GM13977 (cell line): Measurements from ENCODE around the gene ITPK1.

Experiments
- DNase-seq: peaks from one replicate; pipeline ENCODE4 v3.0.0; 2012; ENCODE audit warnings: low spot score
- in situ Hi-C: fragments of 300-500 bp; cut with MboI; formaldehyde crosslinking; loops from one replicate; pipeline ENCODE4 v1.12.0; 2022; ENCODE audit warnings: low sequenced_read_pairs, low pct_unique_long_range_greater_than_20kb, mixed read lengths, inconsistent platforms; ENCODE audit not compliant: unreplicated experiment
- TF ChIP-seq, protein P1 (sequence below): IDR thresholded peaks from 2 replicates; pipeline ENCODE4 v1.5.1; 2012; ENCODE audit warnings: mild to moderate bottlenecking, control low read depth; ENCODE audit not compliant: insufficient read depth; ENCODE audit errors: extremely low read depth, missing control alignments

The ITPK1 gene

DNA sequence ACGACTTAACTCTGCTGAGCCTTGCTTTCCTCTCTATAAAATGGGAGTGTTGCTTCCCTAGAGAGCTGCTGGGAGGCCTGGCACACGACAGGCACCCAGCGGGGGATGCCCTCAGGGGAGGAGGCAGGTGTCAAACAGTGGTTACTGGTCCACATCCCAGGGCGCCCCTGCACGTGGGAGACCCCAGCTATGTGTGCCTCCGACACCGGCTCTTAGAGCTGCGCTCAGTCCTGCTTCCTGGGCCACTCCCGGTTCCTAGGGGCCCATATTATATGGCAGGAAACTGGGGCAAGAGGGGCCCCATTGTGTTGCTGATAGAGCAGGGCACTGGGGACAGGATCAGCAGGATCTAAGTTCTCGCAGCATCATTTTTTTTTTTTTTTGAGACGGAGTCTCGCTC, 145.5 kb downstream of the ITPK1 start:
- TF ChIP-seq, protein P1, sequence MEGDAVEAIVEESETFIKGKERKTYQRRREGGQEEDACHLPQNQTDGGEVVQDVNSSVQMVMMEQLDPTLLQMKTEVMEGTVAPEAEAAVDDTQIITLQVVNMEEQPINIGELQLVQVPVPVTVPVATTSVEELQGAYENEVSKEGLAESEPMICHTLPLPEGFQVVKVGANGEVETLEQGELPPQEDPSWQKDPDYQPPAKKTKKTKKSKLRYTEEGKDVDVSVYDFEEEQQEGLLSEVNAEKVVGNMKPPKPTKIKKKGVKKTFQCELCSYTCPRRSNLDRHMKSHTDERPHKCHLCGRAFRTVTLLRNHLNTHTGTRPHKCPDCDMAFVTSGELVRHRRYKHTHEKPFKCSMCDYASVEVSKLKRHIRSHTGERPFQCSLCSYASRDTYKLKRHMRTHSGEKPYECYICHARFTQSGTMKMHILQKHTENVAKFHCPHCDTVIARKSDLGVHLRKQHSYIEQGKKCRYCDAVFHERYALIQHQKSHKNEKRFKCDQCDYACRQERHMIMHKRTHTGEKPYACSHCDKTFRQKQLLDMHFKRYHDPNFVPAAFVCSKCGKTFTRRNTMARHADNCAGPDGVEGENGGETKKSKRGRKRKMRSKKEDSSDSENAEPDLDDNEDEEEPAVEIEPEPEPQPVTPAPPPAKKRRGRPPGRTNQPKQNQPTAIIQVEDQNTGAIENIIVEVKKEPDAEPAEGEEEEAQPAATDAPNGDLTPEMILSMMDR = no peak
- in situ Hi-C loops = no loop called here
- no peak for DNase-seq

DNA sequence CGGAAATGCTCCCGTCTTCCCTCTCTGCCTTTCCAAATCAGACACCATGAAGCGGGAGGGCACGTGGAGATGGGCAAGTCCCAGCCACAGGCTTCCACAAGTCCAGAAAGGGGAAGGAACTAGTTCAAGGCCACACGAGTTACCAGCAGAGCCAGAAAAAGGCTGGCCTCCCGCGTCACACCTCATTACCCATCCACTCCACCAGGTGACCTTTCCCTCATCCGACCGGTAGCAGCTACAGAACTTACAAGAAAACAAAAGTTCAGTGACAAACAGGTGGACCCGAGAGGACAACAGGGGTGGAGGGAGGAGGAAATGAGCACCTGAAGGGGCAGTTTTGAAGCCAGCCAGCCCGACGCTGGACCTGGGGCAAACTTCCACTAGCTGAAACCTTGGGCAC, 145.9 kb downstream of the ITPK1 start:
- in situ Hi-C loops = no loop called here
- TF ChIP-seq, protein P1 = no peak
- DNase-seq = no peak

DNA sequence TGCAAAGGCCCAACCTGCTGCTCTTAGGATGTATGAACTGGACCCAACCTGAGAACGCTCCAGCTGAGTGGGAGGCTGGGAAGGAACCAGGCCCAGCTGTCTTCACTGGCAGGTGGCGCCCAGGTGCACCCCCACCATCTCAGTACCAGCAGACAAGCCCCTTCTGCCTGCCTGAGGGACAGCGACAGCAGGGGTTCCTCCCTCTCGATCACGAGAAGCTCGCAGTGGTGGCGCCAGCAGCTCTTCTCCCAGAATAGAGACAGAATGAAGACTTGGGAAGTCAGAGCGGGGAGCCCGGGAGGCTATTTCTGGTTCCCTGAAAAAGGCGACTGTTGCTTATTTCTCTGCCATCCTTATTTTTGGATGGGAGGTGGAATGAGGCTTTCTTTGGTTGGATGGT, 146.3 kb downstream of the ITPK1 start:
- TF ChIP-seq, protein P1 = no peak
- in situ Hi-C loops = no loop called here
- no peak for DNase-seq

DNA sequence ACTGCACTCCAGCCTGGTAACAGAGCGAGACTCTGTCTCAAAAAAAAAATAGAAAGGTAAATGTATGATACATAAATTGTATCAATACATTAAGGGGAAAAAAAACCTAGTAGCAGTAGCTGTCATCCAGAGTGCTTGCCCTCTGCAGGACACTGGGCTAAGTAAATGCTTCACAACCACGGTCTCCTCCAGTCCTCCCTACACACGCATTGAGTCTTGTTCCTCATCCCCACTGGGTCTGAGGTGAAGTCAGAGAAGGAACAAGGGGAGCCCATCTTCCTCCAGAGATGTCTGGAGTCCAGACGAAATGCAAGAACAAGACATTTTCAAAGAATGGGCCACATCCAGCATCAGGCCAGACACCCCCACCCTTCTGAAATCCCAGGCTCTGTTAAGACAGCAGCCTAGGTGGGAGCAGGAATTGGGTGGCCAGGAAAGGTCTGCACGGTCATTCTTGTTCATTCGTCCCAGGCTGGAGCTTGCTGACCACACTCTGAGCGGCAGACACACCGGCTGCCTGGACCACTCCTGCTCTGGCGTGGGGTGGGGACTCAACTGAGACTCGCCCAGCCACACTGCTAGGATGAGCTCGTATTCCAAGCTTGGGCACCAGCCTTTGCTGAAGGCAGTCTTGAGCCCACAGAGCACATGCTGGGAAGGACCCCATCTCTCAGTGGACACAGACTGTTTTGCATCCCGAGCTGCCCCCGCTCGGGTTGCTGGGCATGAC, 147.3 kb downstream of the ITPK1 start:
- no peak for DNase-seq
- in situ Hi-C loops = no loop called here
- TF ChIP-seq, protein P1 = no peak

DNA sequence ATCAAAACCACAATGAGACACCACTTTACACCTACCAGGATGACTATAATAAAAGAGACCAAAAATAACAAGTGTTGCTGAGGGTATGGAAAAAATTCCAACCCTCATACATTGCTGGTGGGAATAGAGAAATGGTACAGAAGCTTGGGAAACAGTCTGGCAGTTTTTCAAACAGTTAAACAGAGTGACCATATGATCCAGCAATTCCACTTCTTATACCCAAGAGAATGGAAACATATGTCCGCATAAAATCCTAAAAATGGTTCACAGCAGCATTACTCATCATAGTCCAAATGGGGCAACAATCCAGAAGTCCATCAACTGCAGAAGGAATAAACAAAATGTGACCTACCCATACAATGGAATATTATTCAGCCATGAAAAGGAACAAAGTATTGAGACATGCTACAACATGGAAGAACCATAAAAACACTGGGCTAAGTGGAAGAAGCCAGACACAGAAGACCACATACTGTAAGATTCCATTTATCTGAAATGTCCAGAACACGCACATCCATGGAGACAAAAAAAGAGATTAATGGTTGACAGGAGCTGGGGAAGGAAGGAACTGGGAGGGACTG, 148.3 kb downstream of the ITPK1 start:
- in situ Hi-C loops = no loop called here

DNA sequence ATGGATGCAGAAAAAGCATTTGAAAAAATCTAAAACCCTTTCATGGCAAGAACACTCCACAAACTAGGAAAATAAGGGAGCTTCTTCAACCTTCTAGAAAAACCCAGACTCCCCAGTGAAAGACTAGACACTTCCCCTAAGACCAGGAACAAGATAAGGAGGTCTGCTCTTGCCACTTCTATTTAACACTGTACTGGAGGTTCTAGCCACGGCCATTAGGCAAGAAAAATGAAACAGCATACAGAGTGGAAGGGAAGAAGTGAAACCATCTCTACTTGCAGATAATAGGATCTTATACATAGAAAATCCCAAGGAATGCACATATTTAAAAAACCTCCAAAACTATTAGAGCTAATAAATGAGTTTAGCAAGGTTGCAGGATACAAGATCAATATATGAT, 150.4 kb downstream of the ITPK1 start:
- in situ Hi-C loops = no loop called here
- DNase-seq = no peak
- TF ChIP-seq, protein P1 = no peak

More for the DNA sequence above, 148.3 kb downstream of the ITPK1 start:
- TF ChIP-seq, protein P1 = no peak
- DNase-seq = no peak
